ENCODE data around the gene PPP6R3. TPM values are rescaled to one million over a fixed set of nuclear protein-coding genes. Genes with fewer than 3 reads are reported as not detected.

PPP6R3 gene
- total RNA-seq, 1 experiment from 2014 or later = 99.9 TPM

DNA sequence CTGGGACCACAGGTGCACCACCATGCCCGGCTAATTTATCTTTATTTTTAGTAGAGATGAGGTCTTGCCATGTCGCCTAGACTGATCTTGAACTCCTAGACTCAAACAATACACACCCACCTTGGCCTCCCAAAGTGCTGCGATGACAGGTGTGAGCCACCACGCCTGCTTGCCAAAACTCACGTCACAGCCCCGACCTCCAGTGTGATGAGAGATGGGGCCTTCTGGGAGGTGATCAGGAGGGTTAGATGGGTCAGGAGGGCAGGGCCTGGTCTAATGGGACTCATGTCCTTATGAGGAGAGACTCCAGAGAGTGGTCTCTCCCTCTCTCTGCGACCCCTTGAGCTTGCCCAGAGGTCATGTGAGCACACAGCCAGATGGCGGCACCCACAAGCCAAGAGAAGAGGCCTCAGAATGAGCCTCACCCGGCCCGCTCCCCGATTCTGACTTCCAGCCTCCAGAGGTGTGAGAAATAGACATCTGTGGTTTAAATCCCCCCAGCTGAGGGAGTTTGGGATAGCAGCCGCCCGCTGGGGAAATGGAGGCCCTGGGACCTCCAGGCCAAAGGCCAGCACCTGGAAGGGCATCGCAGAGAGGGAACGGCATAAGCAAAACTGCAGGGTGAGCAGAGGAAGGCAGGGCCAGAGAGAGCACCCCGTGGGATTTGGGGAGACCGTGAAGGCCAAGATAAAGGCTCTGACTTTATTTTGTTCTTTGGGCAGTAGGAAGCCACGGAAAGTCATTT is 199.7 kb downstream of the PPP6R3 start:
- DNase-seq (ENCODE audit: extremely low read depth, low read depth) = no peak

DNA sequence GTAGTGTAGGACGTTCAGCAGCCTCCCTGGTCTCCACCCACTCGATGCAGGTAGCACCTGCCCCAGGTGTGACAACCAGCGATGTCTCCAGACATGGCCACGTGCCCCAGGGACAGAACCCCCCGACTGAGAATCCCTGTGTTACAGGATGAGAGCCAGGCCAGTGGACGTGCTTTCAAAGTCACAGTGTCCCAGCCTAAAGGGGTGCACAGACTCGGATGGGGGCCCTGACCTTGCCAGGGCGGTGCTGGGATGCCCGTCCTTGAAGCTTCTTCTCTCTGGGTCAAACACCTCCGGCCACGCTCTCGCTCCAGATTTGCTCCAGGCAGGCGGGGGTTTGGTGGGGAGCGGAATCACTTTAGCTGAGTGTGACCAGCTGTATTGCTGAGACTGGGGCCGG is 200.5 kb downstream of the PPP6R3 start:
- DNase-seq (ENCODE audit: extremely low read depth, low read depth) = no peak

DNA sequence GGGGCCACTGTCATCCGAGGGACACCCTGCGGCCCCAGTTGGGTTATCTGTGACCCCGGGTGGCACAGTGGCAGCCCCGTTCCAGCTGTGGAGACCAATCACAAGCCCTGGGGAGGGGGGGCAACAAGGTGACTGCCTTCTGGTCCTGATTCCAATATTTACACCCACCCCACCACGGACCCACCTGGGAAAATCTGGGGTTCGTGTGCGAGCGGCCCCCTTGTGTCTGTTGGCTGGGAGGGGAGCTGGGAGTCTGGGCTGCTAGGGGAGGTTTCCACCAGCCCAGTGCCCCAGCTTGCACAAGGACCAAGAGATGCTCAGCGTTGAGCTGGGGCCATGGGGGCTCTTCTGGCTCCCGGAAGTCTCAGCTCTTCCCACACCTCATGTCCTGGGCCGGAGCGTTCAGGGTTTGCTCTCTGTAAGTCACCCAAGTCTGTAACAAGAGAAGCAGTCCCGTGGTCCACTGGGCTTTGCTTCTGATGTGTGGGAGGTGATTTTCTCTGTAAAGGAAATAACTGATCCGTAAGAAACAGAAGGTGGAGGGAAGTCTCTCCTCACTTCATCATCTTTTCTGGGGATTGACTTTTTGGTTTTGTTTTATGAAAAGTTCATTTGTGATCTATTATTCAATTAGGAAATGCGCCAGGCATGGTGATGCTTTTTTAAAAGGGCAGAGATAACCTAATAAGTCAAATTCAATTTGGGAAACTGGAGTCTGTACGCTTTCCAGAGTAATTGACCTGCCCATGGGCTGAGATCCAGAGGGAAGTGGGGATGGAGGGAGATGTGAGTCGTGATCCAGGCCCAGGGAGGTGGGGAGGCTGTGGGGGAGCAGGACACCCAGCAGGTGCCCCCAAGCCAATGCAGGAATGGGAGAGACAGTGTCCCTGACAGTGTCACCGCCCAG is 201.4 kb downstream of the PPP6R3 start:
- no peak for DNase-seq (ENCODE audit: extremely low read depth, low read depth)

DNA sequence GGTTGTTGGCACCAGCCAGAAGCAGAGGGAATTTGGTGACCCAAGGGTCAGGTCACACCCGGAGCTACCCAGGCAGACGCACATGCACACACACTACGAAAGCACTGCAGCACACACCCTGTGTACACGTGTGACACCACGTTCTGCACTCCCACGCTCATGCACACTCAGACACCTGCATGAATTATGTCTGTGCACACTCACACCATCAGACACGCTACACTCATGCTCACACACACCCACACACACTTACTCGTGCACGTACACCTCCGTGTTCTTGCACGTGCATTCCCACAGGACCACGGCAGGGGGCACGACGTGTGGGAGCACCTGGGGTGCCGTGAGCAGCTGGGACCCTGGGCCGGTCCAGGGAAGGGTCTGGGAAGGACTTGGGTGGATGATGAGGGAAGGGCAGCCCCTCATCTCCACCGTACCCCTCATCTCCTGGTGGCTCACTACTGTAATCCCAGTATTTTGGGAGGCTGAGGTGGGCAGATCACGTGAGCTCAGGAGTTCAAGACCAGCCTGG is 203.0 kb downstream of the PPP6R3 start:
- no peak for DNase-seq (ENCODE audit: extremely low read depth, low read depth)

DNA sequence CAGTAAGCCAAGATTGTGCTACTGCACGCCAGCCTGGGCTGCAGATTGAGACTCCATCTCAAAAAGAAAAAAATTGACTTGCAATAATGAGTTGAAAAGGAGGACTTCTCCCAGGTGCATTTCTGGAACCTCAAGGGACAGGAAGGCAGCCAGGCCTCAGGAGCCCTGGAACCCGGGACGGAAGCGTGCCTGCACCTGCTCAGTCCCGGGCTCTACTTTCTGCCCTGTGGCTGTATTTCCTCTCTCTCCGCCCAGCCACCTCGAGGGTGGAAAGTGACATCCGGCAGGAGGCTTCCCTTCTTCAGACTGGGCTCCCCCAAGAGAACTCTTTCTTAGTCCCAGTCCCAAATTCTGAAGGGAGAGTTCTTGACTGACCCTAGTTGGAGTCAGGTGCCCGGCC is 203.6 kb downstream of the PPP6R3 start:
- no peak for DNase-seq (ENCODE audit: extremely low read depth, low read depth)

DNA sequence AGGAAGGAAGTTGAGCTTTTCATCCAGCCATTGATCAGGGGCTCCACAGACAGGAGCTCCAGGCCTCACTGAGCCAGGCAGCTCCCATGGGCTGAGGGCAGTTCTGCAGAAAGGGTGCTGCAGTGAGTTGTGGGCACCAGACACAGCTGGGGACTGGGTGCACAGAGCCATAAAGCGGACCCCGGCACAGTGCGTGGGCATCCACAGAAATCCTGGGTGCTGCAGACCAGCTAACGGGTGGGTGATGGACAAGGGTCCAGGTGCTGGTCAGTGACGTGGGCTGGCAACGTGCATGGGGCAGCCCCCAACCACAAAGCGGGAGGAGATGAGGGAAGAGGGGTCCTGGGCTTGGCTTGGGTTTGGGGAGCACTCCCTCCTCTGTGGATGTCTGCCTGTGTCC is 204.4 kb downstream of the PPP6R3 start:
- DNase-seq (ENCODE audit: extremely low read depth, low read depth) = no peak

Small RNA genes within 50 kb of the gene (small RNA-seq; reads per million reads assigned to genes)
- 0 reads per million in 2 experiments for gene NDUFA3P2

Other genes starting within 250 kb of the PPP6R3 start
- 16.7 and 21.2 TPM in 2 replicates for gene KMT5B, start 247.5 kb upstream of the PPP6R3 start, total RNA-seq (2014; rRNA removed; shearing (Covaris generic))
- gene C11orf24, start 188.8 kb upstream of the PPP6R3 start, total RNA-seq (2014; rRNA removed; shearing (Covaris generic)) = 31.5 and 34.5 TPM in 2 replicates
- 14.2 TPM in 2 replicates for gene LRP5, start 148.2 kb upstream of the PPP6R3 start, total RNA-seq (2014; rRNA removed; shearing (Covaris generic))
- gene GAL, start 223.8 kb downstream of the PPP6R3 start, total RNA-seq (2014; rRNA removed; shearing (Covaris generic)) = 35.4 and 37.1 TPM in 2 replicates

All from NCI-H460 (cell line).